ENCODE results near the gene TBC1D32. TPM values are rescaled to one million over a fixed set of nuclear protein-coding genes. Genes with fewer than 3 reads are reported as not detected.
"Not testable (repeated sequence)": the region's sequence is repeated elsewhere in the genome, so short reads cannot be mapped to it uniquely, and the experiment has no call there.

Gene TBC1D32
- total RNA-seq, 2 experiments from 2014 or later, result 4.6 to 6.7 TPM

- CTCF ChIA-PET, result interaction anchor here (0.7 kb wide), 1 partner anchor 53 kb away, joined by 3 read pairs; no protein-coding TSS in a partner anchor
- H3K27ac Mint-ChIP-seq, result no peak overlapping the region
- no peaks in the 10 kb centered on the region for H3K9me3 Mint-ChIP-seq
- H3K36me3 Mint-ChIP-seq, result no peaks in the 10 kb centered on the region
- no peaks in the 10 kb centered on the region for H3K4me1 Mint-ChIP-seq (ENCODE audit: low read depth)
- POLR2A ChIA-PET, result no interaction called here
- H3K27me3 Mint-ChIP-seq, result peaks cover 24% of the 10 kb centered on the region
- no peak for DNase-seq
- H3K4me3 Mint-ChIP-seq, result no peak overlapping the region
- intact Hi-C loops (cut with micrococcal nuclease), result no loop called here
These were observed 15.3 kb upstream of the TBC1D32 start for GRCh38 chr6:121349596-121349995.

GRCh38 chr6:121347484-121347883 is 13.2 kb upstream of the TBC1D32 start:
- Mint-ChIP-seq H3K27me3 (peaks cover 16% of the 10 kb centered on the region), H3K4me1 (ENCODE audit: low read depth) (no peaks in the 10 kb centered on the region), H3K9me3 (no peaks in the 10 kb centered on the region), H3K36me3 (no peaks in the 10 kb centered on the region), H3K27ac (no peak overlapping the region), H3K4me3 (no peak overlapping the region)
- intact Hi-C loops (cut with micrococcal nuclease), result no loop called here
- POLR2A ChIA-PET, result no interaction called here
- CTCF ChIA-PET, result no interaction called here
- no peak for DNase-seq

- no peaks in the 10 kb centered on the region for H3K4me1 Mint-ChIP-seq (ENCODE audit: low read depth)
- no peak overlapping the region for H3K4me3 Mint-ChIP-seq
- H3K27me3 Mint-ChIP-seq, result peaks cover 15% of the 10 kb centered on the region
- no peaks in the 10 kb centered on the region for H3K36me3 Mint-ChIP-seq
- H3K27ac Mint-ChIP-seq, result no peak overlapping the region
- CTCF ChIA-PET, result no interaction called here
- intact Hi-C loops (cut with micrococcal nuclease), result no loop called here
- POLR2A ChIA-PET, result no interaction called here
- no peak for DNase-seq
- H3K9me3 Mint-ChIP-seq, result no peaks in the 10 kb centered on the region
These were observed 10.3 kb upstream of the TBC1D32 start for GRCh38 chr6:121344539-121344938.

GRCh38 chr6:121339639-121340226 is 5.5 kb upstream of the TBC1D32 start:
- peaks cover 9% of the 10 kb centered on the region for H3K27me3 Mint-ChIP-seq
- no peaks in the 10 kb centered on the region for H3K36me3 Mint-ChIP-seq
- peaks cover 5% of the 10 kb centered on the region for H3K4me1 Mint-ChIP-seq (ENCODE audit: low read depth)
- intact Hi-C loops (cut with micrococcal nuclease), result loop anchor here (10.0 kb wide), 1 partner anchor 1995 kb away; the partner anchor contains the start of gene MAN1A1
- ChIA-PET POLR2A (no interaction called here), CTCF (no interaction called here)
- H3K27ac Mint-ChIP-seq, result no peak overlapping the region
- DNase-seq, result no peak
- no peak overlapping the region for H3K4me3 Mint-ChIP-seq
- H3K9me3 Mint-ChIP-seq, result no peaks in the 10 kb centered on the region

GRCh38 chr6:121338956-121339355 is 4.7 kb upstream of the TBC1D32 start:
- no peaks in the 10 kb centered on the region for H3K36me3 Mint-ChIP-seq
- H3K9me3 Mint-ChIP-seq, result no peaks in the 10 kb centered on the region
- no peak overlapping the region for H3K27ac Mint-ChIP-seq
- POLR2A ChIA-PET, result no interaction called here
- no peak overlapping the region for H3K4me3 Mint-ChIP-seq
- peaks cover 8% of the 10 kb centered on the region for H3K4me1 Mint-ChIP-seq (ENCODE audit: low read depth)
- H3K27me3 Mint-ChIP-seq, result peaks cover 9% of the 10 kb centered on the region
- CTCF ChIA-PET, result no interaction called here
- intact Hi-C loops (cut with micrococcal nuclease), result loop anchor here (10.0 kb wide), 1 partner anchor 1994 kb away; the partner anchor contains the start of gene MAN1A1
- DNase-seq, result no peak

- CTCF ChIA-PET, result interaction anchor here (1.0 kb wide), 1 partner anchor 1153 kb away, joined by 3 read pairs; no protein-coding TSS in a partner anchor
- Mint-ChIP-seq H3K4me3 (no peak overlapping the region), H3K27ac (no peak overlapping the region), H3K9me3 (no peaks in the 10 kb centered on the region), H3K36me3 (no peaks in the 10 kb centered on the region), H3K4me1 (ENCODE audit: low read depth) (peaks cover 10% of the 10 kb centered on the region), H3K27me3 (peaks cover 7% of the 10 kb centered on the region)
- POLR2A ChIA-PET, result no interaction called here
- no peak for DNase-seq
- intact Hi-C loops (cut with micrococcal nuclease), result loop anchor here (10.0 kb wide), 1 partner anchor 1994 kb away; the partner anchor contains the start of gene MAN1A1
These were observed 4.1 kb upstream of the TBC1D32 start for GRCh38 chr6:121338366-121338765.

- no peak for DNase-seq
- peak overlapping the region; percentile 95 for H3K27ac Mint-ChIP-seq
- CTCF ChIA-PET, result interaction anchor here (1.2 kb wide), 1 partner anchor 15 kb away, joined by 4 read pairs; no protein-coding TSS in a partner anchor
- peaks cover 3% of the 10 kb centered on the region for H3K27me3 Mint-ChIP-seq
- H3K9me3 Mint-ChIP-seq, result no peaks in the 10 kb centered on the region
- H3K4me1 Mint-ChIP-seq (ENCODE audit: low read depth), result peaks cover 19% of the 10 kb centered on the region
- no peaks in the 10 kb centered on the region for H3K36me3 Mint-ChIP-seq
- POLR2A ChIA-PET, result no interaction called here
- peak overlapping the region; percentile 92 for H3K4me3 Mint-ChIP-seq
- intact Hi-C loops (cut with micrococcal nuclease), result loop anchor here (10.0 kb wide), 1 partner anchor 1991 kb away; the partner anchor contains the start of gene MAN1A1
These were observed 1.1 kb upstream of the TBC1D32 start for GRCh38 chr6:121335087-121336008.

GRCh38 chr6:121333694-121334093 is 586 bp downstream of the TBC1D32 start:
- H3K36me3 Mint-ChIP-seq, H3K27ac Mint-ChIP-seq, H3K27me3 Mint-ChIP-seq, H3K9me3 Mint-ChIP-seq, DNase-seq: not testable (repeated sequence)
- ChIA-PET CTCF (interaction anchor here (1.2 kb wide), 1 partner anchor 14 kb away, joined by 4 read pairs; no protein-coding TSS in a partner anchor), POLR2A (interaction anchor here (0.9 kb wide), 1 partner anchor 1983 kb away, joined by 3 read pairs; no protein-coding TSS in a partner anchor)
- H3K4me1 Mint-ChIP-seq (ENCODE audit: low read depth), result peaks cover 19% of the 10 kb centered on the region
- intact Hi-C loops (cut with micrococcal nuclease), result loop anchor here (1.0 to 10.0 kb wide), 4 partner anchors 12 to 1989 kb away; partner anchors contain the start of genes HSF2, MAN1A1 and SERINC1
- H3K4me3 Mint-ChIP-seq, result peak overlapping the region; percentile 92

GRCh38 chr6:121333196-121333595 is 1.1 kb downstream of the TBC1D32 start:
- ChIA-PET CTCF (no interaction called here), POLR2A (no interaction called here)
- intact Hi-C loops (cut with micrococcal nuclease), result loop anchor here (10.0 kb wide), 1 partner anchor 1988 kb away; the partner anchor contains the start of gene MAN1A1
- H3K27ac Mint-ChIP-seq, result no peak overlapping the region
- no peaks in the 10 kb centered on the region for H3K27me3 Mint-ChIP-seq
- H3K4me1 Mint-ChIP-seq (ENCODE audit: low read depth), result peaks cover 19% of the 10 kb centered on the region
- H3K9me3 Mint-ChIP-seq, result no peaks in the 10 kb centered on the region
- H3K4me3 Mint-ChIP-seq, result peak overlapping the region; percentile 92
- H3K36me3 Mint-ChIP-seq, result no peaks in the 10 kb centered on the region
- no peak for DNase-seq

- CTCF ChIA-PET, result interaction anchor here (1.2 kb wide), 1 partner anchor 15 kb away, joined by 4 read pairs; no protein-coding TSS in a partner anchor
- Mint-ChIP-seq H3K4me3 (no peak overlapping the region), H3K27me3 (no peaks in the 10 kb centered on the region), H3K27ac (no peak overlapping the region), H3K4me1 (ENCODE audit: low read depth) (peaks cover 19% of the 10 kb centered on the region), H3K9me3 (no peaks in the 10 kb centered on the region), H3K36me3 (no peaks in the 10 kb centered on the region)
- intact Hi-C loops (cut with micrococcal nuclease), result loop anchor here (10.0 kb wide), 1 partner anchor 1986 kb away; the partner anchor contains the start of gene MAN1A1
- no peak for DNase-seq
- POLR2A ChIA-PET, result no interaction called here
These were observed 3.8 kb downstream of the TBC1D32 start for GRCh38 chr6:121330516-121330915.

GRCh38 chr6:121321282-121321681 is 13.0 kb downstream of the TBC1D32 start:
- H3K36me3 Mint-ChIP-seq, result peaks cover 12% of the 10 kb centered on the region
- peak; percentile 15 for DNase-seq
- H3K9me3 Mint-ChIP-seq, result no peaks in the 10 kb centered on the region
- peaks cover 7% of the 10 kb centered on the region for H3K4me1 Mint-ChIP-seq (ENCODE audit: low read depth)
- H3K4me3 Mint-ChIP-seq, result no peak overlapping the region
- no peak overlapping the region for H3K27ac Mint-ChIP-seq
- H3K27me3 Mint-ChIP-seq, result no peaks in the 10 kb centered on the region
- CTCF ChIA-PET, result interaction anchor here (0.6 kb wide), 2 partner anchors 18 to 21 kb away, joined by 3 to 4 read pairs; no protein-coding TSS in a partner anchor
- POLR2A ChIA-PET, result no interaction called here
- intact Hi-C loops (cut with micrococcal nuclease), result loop anchor here (1.0 kb wide), 1 partner anchor 13 kb away; the partner anchor contains the start of gene TBC1D32

- Mint-ChIP-seq H3K27me3 (no peaks in the 10 kb centered on the region), H3K36me3 (peaks cover 14% of the 10 kb centered on the region), H3K4me3 (no peak overlapping the region), H3K4me1 (ENCODE audit: low read depth) (peaks cover 7% of the 10 kb centered on the region), H3K27ac (no peak overlapping the region), H3K9me3 (no peaks in the 10 kb centered on the region)
- POLR2A ChIA-PET, result no interaction called here
- CTCF ChIA-PET, result interaction anchor here (0.6 to 1.5 kb wide), 3 partner anchors 15 to 525 kb away, joined by 4 to 5 read pairs (median 4); partner anchors contain the start of gene TBC1D32
- no peak for DNase-seq
- intact Hi-C loops (cut with micrococcal nuclease), result no loop called here
These were observed 14.7 kb downstream of the TBC1D32 start for GRCh38 chr6:121319603-121320002.
